ENCODE measurements around the gene FAM237B. TPM values are rescaled to one million over a fixed set of nuclear protein-coding genes. Genes with fewer than 3 reads are reported as not detected.

The FAM237B gene
- total RNA-seq, 2 donors from 2014 or later = not detected

DNA sequence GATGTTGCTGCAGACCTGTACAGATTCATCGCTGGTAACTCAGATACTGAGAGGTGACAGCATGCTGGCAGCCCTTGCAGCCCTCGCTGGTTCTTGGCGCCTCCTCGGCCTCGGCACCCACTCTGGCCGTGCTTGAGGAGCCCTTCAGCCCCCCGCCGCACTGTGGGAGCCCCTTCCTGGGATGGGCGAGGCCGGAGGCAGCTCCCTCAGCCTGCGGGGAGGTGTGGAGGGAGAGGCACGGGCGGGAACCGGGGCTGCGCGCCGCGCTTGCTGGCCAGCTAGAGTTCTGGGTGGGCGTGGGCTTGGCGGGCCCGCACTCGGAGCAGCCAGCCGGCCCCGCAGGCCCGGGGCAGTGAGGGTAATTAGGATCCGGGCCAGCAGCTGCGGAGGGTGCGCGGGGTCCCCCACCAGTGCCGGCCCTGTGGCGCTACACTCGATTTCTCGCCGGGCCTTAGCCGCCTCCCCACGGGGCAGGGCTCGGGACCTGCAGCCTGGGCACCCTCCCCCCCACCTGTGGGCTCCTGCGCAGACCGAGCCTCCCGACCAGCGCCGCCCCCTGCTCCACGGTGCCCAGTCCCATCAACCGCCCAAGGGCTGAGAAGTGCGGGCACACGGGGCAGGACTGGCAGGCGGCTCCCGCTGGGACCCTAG, 13.2 kb upstream of the FAM237B start:
- Histone ChIP-seq H3K4me1 (no peaks in the 10 kb centered on the region), H3K27me3 (no peaks in the 10 kb centered on the region), H3K27ac (no peak overlapping the region), H3K36me3 (no peaks in the 10 kb centered on the region), H3K9ac (ENCODE audit: low read depth in 2 of 2, low read length in 2 of 2) (no peak overlapping the region), H3K4me3 (no peak overlapping the region), H3K9me3 (no peaks in the 10 kb centered on the region)
- intact Hi-C loops (cut with DNase I) = no loop called here
- DNase-seq = no peak
- no peak for TF ChIP-seq CTCF (IDR thresholded peaks at IDR 0.05)

DNA sequence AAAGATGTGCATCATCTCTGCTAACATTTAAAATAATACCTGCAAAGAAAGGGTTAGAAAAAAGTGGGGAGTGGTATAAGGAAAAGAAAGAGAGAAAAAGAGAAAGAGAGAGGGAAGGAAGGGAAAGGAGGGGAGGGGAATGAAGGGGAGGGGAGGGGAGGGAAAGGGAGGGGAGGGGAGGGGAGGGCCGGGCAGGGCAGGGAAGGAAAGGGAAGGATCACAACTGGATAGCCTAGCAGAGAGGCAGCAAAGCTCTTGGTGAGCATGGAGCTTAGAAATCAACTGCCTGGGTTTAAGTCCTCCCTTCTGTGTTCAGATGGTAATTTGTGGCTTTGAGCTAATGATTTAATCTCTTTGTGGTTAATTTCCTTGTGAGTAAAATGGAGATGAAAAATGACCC, 5.4 kb upstream of the FAM237B start:
- intact Hi-C loops (cut with DNase I) = no loop called here
- Histone ChIP-seq H3K36me3 (no peaks in the 10 kb centered on the region), H3K9ac (ENCODE audit: low read depth in 2 of 2, low read length in 2 of 2) (no peak overlapping the region), H3K4me1 (no peaks in the 10 kb centered on the region), H3K9me3 (no peaks in the 10 kb centered on the region), H3K4me3 (no peak overlapping the region), H3K27me3 (peaks cover 7% of the 10 kb centered on the region), H3K27ac (no peak overlapping the region)
- TF ChIP-seq CTCF (IDR thresholded peaks at IDR 0.05) = no peak
- no peak for DNase-seq

- Histone ChIP-seq H3K4me1 (peaks cover 5% of the 10 kb centered on the region), H3K27ac (no peak overlapping the region), H3K9me3 (no peaks in the 10 kb centered on the region), H3K9ac (ENCODE audit: low read depth in 2 of 2, low read length in 2 of 2) (no peak overlapping the region), H3K27me3 (peaks cover 22% of the 10 kb centered on the region), H3K36me3 (no peaks in the 10 kb centered on the region), H3K4me3 (no peak overlapping the region)
- intact Hi-C loops (cut with DNase I) = no loop called here
- TF ChIP-seq CTCF (IDR thresholded peaks at IDR 0.05) = no peak
- no peak for DNase-seq
Measured at GRCh38 chr7:90322837-90323236, 1.7 kb upstream of the FAM237B start.

DNA sequence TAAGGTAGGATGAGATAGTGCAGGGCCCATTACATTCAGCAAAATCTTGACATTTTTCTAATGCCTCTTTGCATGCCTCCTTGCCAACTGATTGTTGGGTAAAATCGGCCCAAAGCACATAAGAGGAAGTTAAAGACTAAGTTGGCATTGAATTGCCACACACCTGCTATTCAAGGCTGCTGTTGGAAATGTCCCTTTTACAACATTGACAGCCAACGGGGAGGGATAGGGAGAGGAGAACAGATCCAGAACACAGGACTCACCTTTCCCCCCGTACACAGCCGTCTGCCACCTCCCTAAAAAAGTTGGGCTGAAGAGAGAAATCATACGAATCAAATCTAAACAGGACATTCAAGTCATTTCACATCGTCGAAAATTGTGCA, 695 bp downstream of the FAM237B start:
- H3K36me3 ChIP-seq = no peaks in the 10 kb centered on the region
- H3K27me3 ChIP-seq = peaks cover 22% of the 10 kb centered on the region

GRCh38 chr7:90320014-90320413, 1.1 kb downstream of the FAM237B start:
- peaks cover 22% of the 10 kb centered on the region for H3K27me3 ChIP-seq
- no peak overlapping the region for H3K9ac ChIP-seq (ENCODE audit: low read depth in 2 of 2, low read length in 2 of 2)
- H3K27ac ChIP-seq = no peak overlapping the region
- H3K4me1 ChIP-seq = peaks cover 5% of the 10 kb centered on the region
- no peak for TF ChIP-seq CTCF (IDR thresholded peaks at IDR 0.05)
- intact Hi-C loops (cut with DNase I) = no loop called here
- H3K9me3 ChIP-seq = no peaks in the 10 kb centered on the region
- no peaks in the 10 kb centered on the region for H3K36me3 ChIP-seq
- H3K4me3 ChIP-seq = no peak overlapping the region
- DNase-seq = no peak

More for the DNA sequence above, 695 bp downstream of the FAM237B start:
- TF ChIP-seq CTCF (IDR thresholded peaks at IDR 0.05) = no peak
- no peak overlapping the region for H3K4me3 ChIP-seq
- no peaks in the 10 kb centered on the region for H3K9me3 ChIP-seq
- no peak overlapping the region for H3K27ac ChIP-seq
- intact Hi-C loops (cut with DNase I) = no loop called here
- H3K9ac ChIP-seq (ENCODE audit: low read depth in 2 of 2, low read length in 2 of 2) = no peak overlapping the region
- DNase-seq = no peak
- peaks cover 5% of the 10 kb centered on the region for H3K4me1 ChIP-seq

Data from colonic mucosa (tissue), 4 donors.